Measurements from ENCODE around the gene CLDN18. TPM values are rescaled to one million over a fixed set of nuclear protein-coding genes. Genes with fewer than 3 reads are reported as not detected.

CLDN18 gene
- total and polyA plus RNA-seq, 3 donors from 2014 or later: 1.7 to 3.1 (median 2.6) TPM

DNA sequence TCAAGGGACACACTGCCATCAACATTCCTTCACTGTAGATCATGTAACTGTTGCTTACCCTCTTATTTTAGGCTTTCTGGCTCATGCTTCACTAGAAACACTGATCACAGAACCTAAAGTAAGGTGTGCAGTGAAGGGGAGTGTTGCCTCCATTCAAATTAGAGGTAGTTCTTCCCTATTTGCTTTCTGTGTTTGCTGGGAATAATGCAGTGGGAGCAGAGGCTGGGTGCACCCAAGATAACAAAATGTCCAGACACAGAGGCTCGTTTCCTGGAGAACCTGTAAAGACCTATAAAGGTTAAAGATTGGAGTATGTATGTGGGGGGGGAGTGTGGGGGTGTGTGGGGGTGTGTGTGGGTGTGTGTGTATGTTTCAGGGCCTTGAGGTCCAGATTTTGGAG, 2.1 kb upstream of the CLDN18 start:
- no peak for DNase-seq
- Histone ChIP-seq H3K4me3 (no peak overlapping the region), H3K27ac (no peak overlapping the region), H3K4me1 (no peaks in the 10 kb centered on the region), H3K27me3 (no peaks in the 10 kb centered on the region), H3K36me3 (ENCODE audit: low read depth, missing control alignments) (no peaks in the 10 kb centered on the region), H3K9me3 (no peaks in the 10 kb centered on the region)
- TF ChIP-seq, protein P1, sequence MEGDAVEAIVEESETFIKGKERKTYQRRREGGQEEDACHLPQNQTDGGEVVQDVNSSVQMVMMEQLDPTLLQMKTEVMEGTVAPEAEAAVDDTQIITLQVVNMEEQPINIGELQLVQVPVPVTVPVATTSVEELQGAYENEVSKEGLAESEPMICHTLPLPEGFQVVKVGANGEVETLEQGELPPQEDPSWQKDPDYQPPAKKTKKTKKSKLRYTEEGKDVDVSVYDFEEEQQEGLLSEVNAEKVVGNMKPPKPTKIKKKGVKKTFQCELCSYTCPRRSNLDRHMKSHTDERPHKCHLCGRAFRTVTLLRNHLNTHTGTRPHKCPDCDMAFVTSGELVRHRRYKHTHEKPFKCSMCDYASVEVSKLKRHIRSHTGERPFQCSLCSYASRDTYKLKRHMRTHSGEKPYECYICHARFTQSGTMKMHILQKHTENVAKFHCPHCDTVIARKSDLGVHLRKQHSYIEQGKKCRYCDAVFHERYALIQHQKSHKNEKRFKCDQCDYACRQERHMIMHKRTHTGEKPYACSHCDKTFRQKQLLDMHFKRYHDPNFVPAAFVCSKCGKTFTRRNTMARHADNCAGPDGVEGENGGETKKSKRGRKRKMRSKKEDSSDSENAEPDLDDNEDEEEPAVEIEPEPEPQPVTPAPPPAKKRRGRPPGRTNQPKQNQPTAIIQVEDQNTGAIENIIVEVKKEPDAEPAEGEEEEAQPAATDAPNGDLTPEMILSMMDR (IDR thresholded peaks at IDR 0.05): no peak
- TF ChIP-seq POLR2A (IDR thresholded peaks at IDR 0.05): no peak
- WGBS, 2 donors: 29 to 50% methylated on average over 1 of the region's 1 CpG
- intact Hi-C loops (cut with DNase I; ENCODE audit: low total_unique reads): no loop called here

DNA sequence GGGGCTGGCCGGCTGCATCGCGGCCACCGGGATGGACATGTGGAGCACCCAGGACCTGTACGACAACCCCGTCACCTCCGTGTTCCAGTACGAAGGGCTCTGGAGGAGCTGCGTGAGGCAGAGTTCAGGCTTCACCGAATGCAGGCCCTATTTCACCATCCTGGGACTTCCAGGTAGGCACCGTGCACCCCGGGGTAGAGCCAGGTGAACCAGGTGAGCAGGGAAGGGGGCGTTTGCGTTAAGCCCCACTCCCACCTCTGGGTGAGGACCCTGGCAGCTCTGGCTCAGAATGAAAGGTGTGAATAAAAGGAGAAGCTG, 267 bp downstream of the CLDN18 start:
- DNase-seq: no peak
- Histone ChIP-seq H3K4me3 (peak overlapping the region; percentile 8 to 19), H3K27me3 (no peaks in the 10 kb centered on the region), H3K4me1 (no peaks in the 10 kb centered on the region), H3K9me3 (no peaks in the 10 kb centered on the region), H3K27ac (no peak overlapping the region), H3K36me3 (ENCODE audit: low read depth, missing control alignments) (no peaks in the 10 kb centered on the region)
- intact Hi-C loops (cut with DNase I; ENCODE audit: low total_unique reads): no loop called here
- no peak for TF ChIP-seq POLR2A (IDR thresholded peaks at IDR 0.05)
- TF ChIP-seq, protein P1 (IDR thresholded peaks at IDR 0.05): no peak
- 46 to 85% methylated on average over 9 to 14 of the region's 14 CpGs for WGBS, 2 donors

DNA sequence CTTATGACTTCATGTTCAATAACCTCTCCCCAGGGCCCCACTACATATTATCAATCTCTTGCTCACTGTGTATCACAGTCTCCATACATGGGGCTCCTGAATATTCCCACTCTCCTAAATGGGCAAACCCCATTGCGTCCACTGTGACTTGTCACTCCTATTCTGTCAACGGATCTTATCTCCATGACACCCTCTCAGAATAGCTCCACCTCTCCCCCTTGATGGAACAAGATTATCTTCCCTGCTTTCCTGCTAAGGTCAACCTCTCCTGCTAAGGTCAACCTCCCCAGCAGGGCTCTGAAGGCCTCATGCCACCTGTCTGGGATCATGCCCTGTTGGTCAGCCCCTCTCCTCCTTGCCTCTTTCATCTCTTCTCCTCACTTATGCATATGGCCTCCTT, 1.8 kb downstream of the CLDN18 start:
- no peak for DNase-seq
- intact Hi-C loops (cut with DNase I; ENCODE audit: low total_unique reads): no loop called here
- TF ChIP-seq POLR2A (IDR thresholded peaks at IDR 0.05): no peak
- TF ChIP-seq, protein P1 (IDR thresholded peaks at IDR 0.05): no peak
- H3K27me3 ChIP-seq: no peaks in the 10 kb centered on the region
- H3K4me3 ChIP-seq: no peak overlapping the region
- no peaks in the 10 kb centered on the region for H3K4me1 ChIP-seq
- WGBS, 2 donors: 77 to 79% methylated on average over 2 of the region's 2 CpGs
- no peaks in the 10 kb centered on the region for H3K9me3 ChIP-seq
- no peak overlapping the region for H3K27ac ChIP-seq
- H3K36me3 ChIP-seq (ENCODE audit: low read depth, missing control alignments): no peaks in the 10 kb centered on the region

DNA sequence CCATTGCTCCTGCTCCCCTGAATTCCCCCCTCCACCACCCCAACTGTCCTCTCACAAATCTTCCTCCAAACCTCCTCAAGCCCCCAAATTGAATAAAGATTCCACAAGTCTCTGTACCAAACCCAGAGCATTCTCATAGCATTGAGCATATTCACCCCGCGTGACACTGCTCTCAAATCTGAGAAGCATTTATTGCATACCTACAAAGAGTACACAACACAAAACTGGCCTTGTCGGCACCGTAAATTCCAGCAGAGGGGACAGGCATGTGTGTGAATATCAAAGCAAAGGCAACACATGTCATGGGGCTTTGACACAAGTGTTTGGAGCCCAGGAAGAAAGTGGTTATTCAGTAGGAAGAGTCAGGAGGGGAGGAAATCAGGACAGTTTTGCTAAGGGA, 2.6 kb downstream of the CLDN18 start:
- Histone ChIP-seq H3K27me3 (no peaks in the 10 kb centered on the region), H3K9me3 (no peaks in the 10 kb centered on the region), H3K4me3 (no peak overlapping the region), H3K4me1 (no peaks in the 10 kb centered on the region), H3K36me3 (ENCODE audit: low read depth, missing control alignments) (no peaks in the 10 kb centered on the region), H3K27ac (no peak overlapping the region)
- WGBS, 2 donors: 88 to 99% methylated on average over 4 of the region's 4 CpGs
- intact Hi-C loops (cut with DNase I; ENCODE audit: low total_unique reads): no loop called here
- TF ChIP-seq POLR2A (IDR thresholded peaks at IDR 0.05): no peak
- TF ChIP-seq, protein P1 (IDR thresholded peaks at IDR 0.05): no peak
- no peak for DNase-seq

DNA sequence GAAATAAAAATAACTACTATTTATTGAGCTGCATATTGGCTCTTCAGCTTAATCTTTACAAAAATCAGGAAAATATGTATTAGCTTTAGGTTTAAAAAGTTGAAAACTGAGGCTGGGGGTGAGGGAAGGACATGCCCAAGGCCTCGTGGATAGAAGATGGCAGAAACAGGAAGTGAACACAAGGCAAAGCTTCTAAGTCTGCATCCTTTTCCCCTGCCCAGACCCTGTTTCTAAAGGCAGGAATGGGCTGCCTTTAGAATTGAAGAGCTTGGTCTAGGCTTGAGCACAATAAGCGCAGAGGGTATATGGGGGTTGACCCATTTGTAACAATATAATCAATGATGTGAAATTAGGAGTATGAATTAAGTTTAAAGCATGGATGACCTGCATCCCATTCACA, 6.1 kb downstream of the CLDN18 start:
- no peak overlapping the region for H3K4me3 ChIP-seq
- no peak for TF ChIP-seq POLR2A (IDR thresholded peaks at IDR 0.05)
- TF ChIP-seq, protein P1 (IDR thresholded peaks at IDR 0.05): no peak
- no peak for DNase-seq
- H3K36me3 ChIP-seq (ENCODE audit: low read depth, missing control alignments): no peaks in the 10 kb centered on the region
- WGBS, 2 donors: 87 to 89% methylated on average over 2 of the region's 2 CpGs
- H3K27ac ChIP-seq: no peak overlapping the region
- no peaks in the 10 kb centered on the region for H3K9me3 ChIP-seq
- H3K27me3 ChIP-seq: no peaks in the 10 kb centered on the region
- no peaks in the 10 kb centered on the region for H3K4me1 ChIP-seq
- intact Hi-C loops (cut with DNase I; ENCODE audit: low total_unique reads): no loop called here

All from testis (tissue), 3 donors.